ENCODE data around the gene ZNF133.

- TF ChIP-seq CTCF (conservative IDR thresholded peaks at IDR 0.05; ENCODE audit: low read depth, low read length) (no peak), EZH2phosphoT487 (IDR thresholded peaks at IDR 0.05; ENCODE audit: borderline replicate concordance, low read length) (no peak)
Observed at GRCh38 chr20:18326990-18327389, 38.7 kb downstream of the ZNF133 start.
